Stimulated activated naive CD8-positive, alpha-beta T cell treated with anti-CD3 and anti-CD28 coated beads, Interleukin-15, Interleukin-2, amounts not matched to agents 100 ng/mL and 50 ng/mL, for 24 hours (primary cell): Measurements from ENCODE around the gene GLS2.

ENCODE experiments used
- H3K27ac Mint-ChIP-seq: one replicate; pipeline ENCODE4 v1.8.0; 2021; ENCODE audit warnings: mild to moderate bottlenecking, mixed read lengths
- H3K27me3 Mint-ChIP-seq: one replicate; pipeline ENCODE4 v1.8.0; 2021; ENCODE audit warnings: mixed read lengths
- H3K36me3 Mint-ChIP-seq: one replicate; pipeline ENCODE4 v1.8.0; 2021; ENCODE audit warnings: low read depth, mixed read lengths
- H3K4me1 Mint-ChIP-seq: one replicate; pipeline ENCODE4 v1.8.0; 2021; ENCODE audit warnings: low read depth, mixed read lengths
- H3K4me3 Mint-ChIP-seq: one replicate; pipeline ENCODE4 v1.8.0; 2021; ENCODE audit warnings: mild to moderate bottlenecking, mixed read lengths
- H3K9me3 Mint-ChIP-seq: one replicate; pipeline ENCODE4 v1.8.0; 2021; ENCODE audit warnings: mixed read lengths

Gene GLS2

GRCh38 chr12:56434828-56435227, 53.1 kb downstream of the GLS2 start:
- Mint-ChIP-seq H3K36me3 (peaks cover 39% of the 10 kb centered on the region), H3K27ac (no peak overlapping the region), H3K9me3 (no peaks in the 10 kb centered on the region), H3K27me3 (no peaks in the 10 kb centered on the region), H3K4me3 (no peak overlapping the region), H3K4me1 (no peaks in the 10 kb centered on the region)

GRCh38 chr12:56431850-56432249, 56.1 kb downstream of the GLS2 start:
- no peaks in the 10 kb centered on the region for H3K4me1 Mint-ChIP-seq
- H3K36me3 Mint-ChIP-seq = peaks cover 49% of the 10 kb centered on the region
- H3K4me3 Mint-ChIP-seq = no peak overlapping the region
- H3K9me3 Mint-ChIP-seq = no peaks in the 10 kb centered on the region
- H3K27me3 Mint-ChIP-seq = no peaks in the 10 kb centered on the region
- H3K27ac Mint-ChIP-seq = no peak overlapping the region

GRCh38 chr12:56431288-56431687, 56.7 kb downstream of the GLS2 start:
- Mint-ChIP-seq H3K27me3 (no peaks in the 10 kb centered on the region), H3K9me3 (no peaks in the 10 kb centered on the region), H3K27ac (no peak overlapping the region), H3K4me1 (no peaks in the 10 kb centered on the region), H3K4me3 (no peak overlapping the region), H3K36me3 (peaks cover 49% of the 10 kb centered on the region)

- H3K27ac Mint-ChIP-seq = no peak overlapping the region
- H3K4me1 Mint-ChIP-seq = no peaks in the 10 kb centered on the region
- no peaks in the 10 kb centered on the region for H3K27me3 Mint-ChIP-seq
- H3K4me3 Mint-ChIP-seq = no peak overlapping the region
- peaks cover 61% of the 10 kb centered on the region for H3K36me3 Mint-ChIP-seq
- no peaks in the 10 kb centered on the region for H3K9me3 Mint-ChIP-seq
Observed at GRCh38 chr12:56425940-56426438, 62.0 kb downstream of the GLS2 start.

- Mint-ChIP-seq H3K4me1 (no peaks in the 10 kb centered on the region), H3K4me3 (no peak overlapping the region), H3K27me3 (no peaks in the 10 kb centered on the region), H3K36me3 (peaks cover 64% of the 10 kb centered on the region), H3K27ac (no peak overlapping the region), H3K9me3 (no peaks in the 10 kb centered on the region)
Observed at GRCh38 chr12:56425193-56425592, 62.8 kb downstream of the GLS2 start.
